ENCODE data around the gene NSD2.
"Not testable (repeated sequence)": the region's sequence is repeated elsewhere in the genome, so short reads cannot be mapped to it uniquely, and the experiment has no call there.

The NSD2 gene

DNA sequence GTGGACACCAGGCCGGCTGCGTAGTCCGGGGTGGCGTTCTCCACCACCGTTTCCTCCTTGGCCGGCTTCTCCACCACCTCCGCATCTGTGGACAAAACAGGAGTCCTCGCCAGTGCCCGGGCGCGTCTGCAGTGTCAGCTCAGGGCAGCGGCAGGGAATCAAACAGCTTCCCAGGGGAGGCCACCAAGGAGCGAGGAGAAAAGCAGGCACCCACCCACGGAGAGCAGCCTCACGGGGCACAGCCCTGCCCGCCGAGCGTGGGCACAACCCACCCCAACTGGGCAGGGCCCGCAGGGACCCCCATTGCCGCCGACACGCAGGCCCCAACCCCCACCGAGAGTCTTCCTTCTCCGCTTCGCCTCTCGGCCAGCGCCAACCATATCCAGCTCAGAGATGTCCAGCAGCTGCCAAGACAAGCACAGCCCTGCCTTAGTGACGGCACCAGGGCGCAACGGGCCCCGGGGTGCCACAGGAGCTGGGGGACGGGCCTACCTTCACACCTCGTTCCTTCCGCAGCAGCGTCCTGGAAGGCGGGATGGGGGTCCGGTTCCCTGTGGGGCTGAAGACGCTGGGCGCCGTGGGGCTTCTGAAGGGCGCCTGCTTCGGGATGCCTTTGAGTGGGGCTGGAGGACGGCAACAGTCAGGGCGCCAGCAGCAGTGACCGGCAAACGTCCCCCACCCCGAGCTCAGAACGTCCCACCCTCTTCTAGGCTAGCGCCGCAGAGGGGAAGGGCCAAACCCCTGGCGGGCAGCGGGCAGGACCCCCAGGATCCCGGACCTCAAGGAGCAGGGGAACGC is 114.8 kb downstream of the NSD2 start:
- DNase-seq (ENCODE audit: low read depth), result no peak

DNA sequence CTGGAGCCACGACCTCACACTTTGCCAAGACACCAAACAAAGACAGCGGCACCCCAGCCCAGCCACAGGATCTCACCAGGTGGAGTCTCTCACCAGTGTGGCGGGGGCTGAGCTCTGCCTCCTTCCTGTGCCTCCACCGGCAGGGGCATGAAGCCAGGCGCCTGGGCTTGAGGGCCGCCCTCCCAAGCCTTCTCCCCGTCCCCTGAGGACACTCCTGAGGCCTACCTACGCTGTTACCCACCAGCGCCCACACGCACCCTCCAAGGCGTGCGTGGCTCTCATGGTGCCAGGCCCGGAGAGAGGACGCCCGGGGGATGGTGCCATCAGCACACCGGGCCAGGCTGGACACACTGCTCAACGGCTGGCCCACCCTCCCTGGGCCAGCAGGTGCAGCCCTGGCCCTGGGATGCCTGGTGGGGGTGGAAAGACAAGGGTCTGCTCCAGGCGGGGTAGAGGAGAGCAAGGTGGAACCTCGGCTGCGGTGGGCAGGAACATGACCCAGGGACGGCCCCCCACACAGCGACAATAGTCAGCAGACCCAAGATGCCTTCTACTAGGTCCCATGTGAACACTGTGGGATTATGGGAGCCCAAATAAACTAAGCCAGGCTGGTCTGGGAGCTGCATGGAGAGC is 115.5 kb downstream of the NSD2 start:
- no peak for DNase-seq (ENCODE audit: low read depth)

DNA sequence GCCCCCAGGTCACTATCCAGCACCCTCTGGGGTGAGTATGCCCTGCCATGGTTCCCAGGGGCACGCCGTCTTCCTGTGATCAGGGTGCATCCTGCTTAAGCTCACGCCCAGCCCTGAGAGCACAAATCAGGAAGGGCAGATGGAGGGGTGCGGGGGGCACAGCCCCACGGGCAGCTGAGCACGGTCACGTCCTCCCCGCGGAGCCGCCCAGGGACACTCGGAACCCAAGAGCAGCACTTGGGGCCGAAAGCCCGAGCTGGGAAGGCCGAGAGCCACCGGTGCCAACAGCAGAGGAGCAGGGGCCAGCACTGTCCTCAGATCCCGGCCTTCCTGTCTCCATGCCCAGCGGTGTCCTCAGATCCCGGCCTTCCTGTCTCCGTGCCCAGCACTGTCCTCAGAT is 116.1 kb downstream of the NSD2 start:
- no peak for DNase-seq (ENCODE audit: low read depth)

DNA sequence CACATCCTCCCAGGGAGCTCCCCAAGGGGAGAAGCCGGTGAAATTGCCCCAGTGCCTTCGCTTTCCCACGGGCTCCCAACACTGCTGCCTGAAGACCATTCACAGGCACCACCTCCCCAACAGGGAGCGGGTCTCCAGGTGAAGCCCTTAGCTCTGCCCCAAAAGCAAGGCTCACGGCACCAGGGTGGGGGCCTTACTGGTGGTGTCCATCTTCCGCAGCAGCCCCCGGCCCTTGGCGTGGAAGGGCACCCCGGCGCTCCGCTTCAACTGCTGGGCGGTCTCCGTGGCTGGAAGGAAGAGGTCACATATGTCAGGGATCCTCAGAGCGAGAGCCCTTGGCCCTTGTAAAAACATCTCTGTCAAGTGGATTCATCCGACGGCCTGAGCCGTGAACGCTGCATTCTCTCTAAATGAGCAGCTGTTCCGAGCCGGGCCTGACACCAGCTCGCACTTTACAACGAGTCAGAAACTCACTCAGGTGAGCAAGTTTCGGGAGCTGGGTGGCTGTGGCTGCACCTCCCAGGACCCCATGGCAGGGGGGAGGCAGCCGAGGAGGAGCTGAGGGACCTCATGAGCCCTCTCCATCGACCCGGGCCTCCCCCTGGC is 116.6 kb downstream of the NSD2 start:
- no peak for DNase-seq (ENCODE audit: low read depth)

GRCh38 chr4:1988327-1988724 is 117.1 kb downstream of the NSD2 start:
- no peak for DNase-seq (ENCODE audit: low read depth)

- no peak for DNase-seq (ENCODE audit: low read depth)
Measured at GRCh38 chr4:1989533-1990347, 118.5 kb downstream of the NSD2 start.

- no peak for DNase-seq (ENCODE audit: low read depth)
Measured at GRCh38 chr4:1990348-1990645, 119.1 kb downstream of the NSD2 start.

- no peak for DNase-seq (ENCODE audit: low read depth)
Measured at GRCh38 chr4:1990676-1991075, 119.5 kb downstream of the NSD2 start.

DNA sequence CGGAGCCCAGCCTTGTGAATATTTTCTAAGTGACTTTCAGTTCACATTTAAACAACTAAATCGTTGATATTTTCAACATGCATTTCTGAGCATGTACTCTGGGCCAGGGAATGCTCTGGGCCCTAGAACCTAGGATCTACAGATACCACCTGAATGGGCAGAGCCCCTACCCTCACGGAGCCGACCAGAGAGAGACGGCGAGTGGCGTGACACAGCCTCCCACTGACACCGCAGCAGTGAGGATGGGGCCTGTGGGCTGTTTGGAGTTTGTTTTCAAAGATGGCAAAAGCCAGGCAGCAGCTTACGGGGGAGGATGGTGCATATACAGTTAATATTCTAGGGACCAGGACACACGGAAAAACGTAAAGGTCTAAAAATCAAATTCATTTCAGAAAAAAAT is 119.9 kb downstream of the NSD2 start:
- no peak for DNase-seq (ENCODE audit: low read depth)

DNA sequence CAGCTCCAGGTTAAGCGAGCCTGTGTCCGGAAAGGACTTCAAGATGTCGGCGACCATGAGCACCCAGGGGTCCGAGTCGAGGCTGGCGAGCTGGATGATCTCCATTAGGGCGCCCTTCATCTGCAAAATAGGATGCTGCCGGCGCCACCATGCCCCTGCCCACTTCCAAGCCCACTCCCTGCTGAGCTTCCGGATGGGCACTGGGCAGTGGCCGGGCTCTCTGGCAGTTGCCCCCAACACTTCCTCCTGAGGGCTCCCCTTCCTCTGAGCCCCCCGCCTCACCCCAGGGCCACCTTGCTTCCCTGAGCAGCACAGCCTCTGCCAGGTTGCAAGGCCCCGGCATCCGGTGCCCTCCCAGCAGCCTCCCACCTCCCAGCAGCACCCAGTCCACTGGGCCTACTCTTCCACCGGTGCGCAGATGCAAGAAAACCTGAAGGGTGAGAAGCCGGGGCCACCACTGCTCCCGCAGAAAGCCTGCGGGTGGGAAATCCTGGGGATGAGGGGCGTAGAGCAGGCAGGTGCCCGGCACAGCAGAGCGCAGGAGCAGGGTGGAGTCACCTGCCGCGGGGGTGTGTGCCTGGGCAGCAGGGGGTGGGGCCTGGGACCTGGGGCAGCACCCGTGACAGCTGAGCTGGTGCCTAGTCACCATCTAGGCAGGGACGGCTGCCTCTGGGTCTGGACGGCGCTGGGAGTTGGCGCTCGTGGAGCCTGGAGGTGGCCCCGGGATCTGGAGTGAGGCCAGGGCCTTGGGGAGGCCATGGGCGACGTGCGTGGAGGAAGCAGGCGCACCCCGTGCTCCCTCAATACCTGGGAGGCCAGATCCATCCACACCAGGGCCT is 120.6 kb downstream of the NSD2 start:
- DNase-seq (ENCODE audit: low read depth), result no peak

GRCh38 chr4:1992468-1993168 is 121.4 kb downstream of the NSD2 start:
- DNase-seq (ENCODE audit: low read depth), result no peak

DNA sequence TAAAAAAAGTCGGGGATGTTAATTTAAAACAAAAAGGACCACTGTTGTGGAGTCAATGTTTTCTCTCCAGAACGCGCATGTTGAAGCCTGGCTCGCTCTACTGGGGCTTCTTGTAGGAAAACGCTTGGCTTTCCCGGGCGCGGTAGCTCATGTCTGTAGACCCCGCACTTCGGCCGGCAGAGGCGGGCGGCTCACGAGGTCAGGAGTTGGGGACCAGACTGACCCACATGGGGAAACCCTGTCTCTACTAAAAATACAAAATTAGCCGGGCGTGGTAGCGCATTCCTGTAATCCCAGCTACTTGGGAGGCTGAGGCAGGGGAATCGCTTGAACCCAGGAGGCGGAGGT is 122.0 kb downstream of the NSD2 start:
- no peak for DNase-seq (ENCODE audit: low read depth)

- not testable (repeated sequence) for DNase-seq (ENCODE audit: low read depth)
Measured at GRCh38 chr4:1993718-1994516, 122.7 kb downstream of the NSD2 start.

DNA sequence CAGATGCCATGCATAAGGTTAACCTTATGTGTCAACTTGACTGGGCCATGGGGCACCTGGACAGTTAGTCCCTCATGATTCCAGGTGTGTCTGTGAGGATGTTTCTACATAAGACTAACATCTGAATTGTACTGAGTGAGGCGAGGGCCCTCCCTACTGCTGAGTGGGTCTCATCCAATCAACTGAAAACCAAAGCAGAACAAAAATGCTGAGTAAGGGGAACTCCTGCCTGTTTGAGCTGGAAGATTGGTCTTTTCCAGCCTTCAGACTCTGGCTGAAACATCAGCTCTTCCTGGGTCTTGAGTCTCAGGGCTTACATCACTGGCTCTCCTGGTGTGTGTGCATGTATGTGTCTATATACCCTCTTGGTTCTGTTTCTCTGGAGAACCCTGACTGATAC is 123.7 kb downstream of the NSD2 start:
- DNase-seq (ENCODE audit: low read depth), result no peak

GRCh38 chr4:1996866-1997611 is 125.8 kb downstream of the NSD2 start:
- DNase-seq (ENCODE audit: low read depth), result no peak

- no peak for DNase-seq (ENCODE audit: low read depth)
Measured at GRCh38 chr4:1997712-1998111, 126.5 kb downstream of the NSD2 start.

DNA sequence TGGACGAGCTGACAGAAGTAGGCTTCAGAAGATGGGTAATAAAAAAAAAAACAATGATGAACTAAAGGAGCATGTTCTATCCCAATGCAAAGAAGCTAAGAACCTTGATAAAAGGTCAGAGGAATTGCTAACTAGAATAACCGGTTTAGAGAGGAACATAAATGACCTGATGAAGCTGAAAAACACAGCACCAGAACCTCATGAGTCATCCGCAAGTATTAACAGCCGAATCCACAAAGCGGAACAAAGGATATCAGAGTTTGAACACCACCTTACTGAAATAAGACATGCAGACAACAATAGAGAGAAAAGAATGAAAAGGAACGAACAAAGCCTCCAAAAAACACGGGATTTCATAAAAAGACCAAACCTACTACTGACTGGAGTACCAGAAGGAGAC is 127.1 kb downstream of the NSD2 start:
- no peak for DNase-seq (ENCODE audit: low read depth)

- DNase-seq (ENCODE audit: low read depth), result not testable (repeated sequence)
Measured at GRCh38 chr4:1999308-1999707, 128.1 kb downstream of the NSD2 start.

GRCh38 chr4:2003361-2003760 is 132.2 kb downstream of the NSD2 start:
- not testable (repeated sequence) for DNase-seq (ENCODE audit: low read depth)

DNA sequence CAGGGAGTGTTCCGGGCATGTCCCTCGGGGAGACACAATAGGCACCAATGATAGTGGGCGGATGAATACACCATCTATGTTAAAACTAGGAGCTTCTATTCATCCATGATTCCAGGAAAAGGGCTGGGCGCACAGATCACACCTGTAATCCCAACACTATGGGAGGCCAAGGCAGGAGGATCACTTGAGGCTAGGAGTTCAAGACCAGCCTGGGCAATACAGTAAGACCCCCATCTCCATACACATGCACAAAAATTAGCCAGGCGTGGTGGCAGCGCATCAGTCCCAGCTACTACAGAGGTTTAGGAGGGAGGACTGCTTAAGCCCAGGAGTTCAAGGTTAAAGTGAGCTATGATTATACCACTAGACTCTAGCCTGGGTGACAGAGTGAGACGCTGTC is 135.2 kb downstream of the NSD2 start:
- DNase-seq (ENCODE audit: low read depth), result no peak
